ENCODE measurements around the gene ASAH2. TPM values are rescaled to one million over a fixed set of nuclear protein-coding genes. Genes with fewer than 3 reads are reported as not detected.

The ASAH2 gene
- total RNA-seq, 1 experiment from 2014 or later, result 7.4 TPM

- no peak for DNase-seq (ENCODE audit: unreplicated experiment)
- no peak overlapping the region for H3K27ac Mint-ChIP-seq (ENCODE audit: low read depth, unreplicated experiment)
- intact Hi-C loops (cut with micrococcal nuclease), result no loop called here
- POLR2A ChIA-PET, result no interaction called here
- no peaks in the 10 kb centered on the region for H3K9me3 Mint-ChIP-seq (ENCODE audit: unreplicated experiment)
- CTCF ChIA-PET, result interaction anchor here (0.6 kb wide), 1 partner anchor 12 kb away, joined by 4 read pairs; no protein-coding TSS in a partner anchor
- no peak overlapping the region for H3K4me3 Mint-ChIP-seq (ENCODE audit: unreplicated experiment)
- TF ChIP-seq CTCF (IDR thresholded peaks at IDR 0.05; ENCODE audit: unreplicated experiment), result no peak
- peaks cover 81% of the 10 kb centered on the region for H3K27me3 Mint-ChIP-seq (ENCODE audit: insufficient read depth, unreplicated experiment)
- no TSS peak for BruUV-seq (replicated peaks)
- no peaks in the 10 kb centered on the region for H3K4me1 Mint-ChIP-seq (ENCODE audit: insufficient read depth, unreplicated experiment)
- H3K36me3 Mint-ChIP-seq (ENCODE audit: insufficient read depth, unreplicated experiment), result no peaks in the 10 kb centered on the region
Measured at GRCh38 chr10:50260791-50261281, 9.5 kb upstream of the ASAH2 start.

- TF ChIP-seq CTCF (IDR thresholded peaks at IDR 0.05; ENCODE audit: unreplicated experiment), result no peak
- Mint-ChIP-seq H3K9me3 (ENCODE audit: unreplicated experiment) (no peaks in the 10 kb centered on the region), H3K4me1 (ENCODE audit: insufficient read depth, unreplicated experiment) (no peaks in the 10 kb centered on the region), H3K27me3 (ENCODE audit: insufficient read depth, unreplicated experiment) (peaks cover 62% of the 10 kb centered on the region), H3K36me3 (ENCODE audit: insufficient read depth, unreplicated experiment) (no peaks in the 10 kb centered on the region), H3K27ac (ENCODE audit: low read depth, unreplicated experiment) (no peak overlapping the region), H3K4me3 (ENCODE audit: unreplicated experiment) (no peak overlapping the region)
- intact Hi-C loops (cut with micrococcal nuclease), result no loop called here
- ChIA-PET POLR2A (no interaction called here), CTCF (interaction anchor here (0.6 kb wide), 2 partner anchors 16 to 1768 kb away, joined by 3 read pairs; no protein-coding TSS in a partner anchor)
- DNase-seq (ENCODE audit: unreplicated experiment), result no peak
- BruUV-seq (replicated peaks), result no TSS peak
Measured at GRCh38 chr10:50254479-50254878, 3.2 kb upstream of the ASAH2 start.

- DNase-seq (ENCODE audit: unreplicated experiment), result no peak
- no TSS peak for BruUV-seq (replicated peaks)
- POLR2A ChIA-PET, result interaction anchor here (0.7 to 1.1 kb wide), 2 partner anchors 46 to 1131 kb away, joined by 3 read pairs; no protein-coding TSS in a partner anchor
Measured at GRCh38 chr10:50250096-50250854, 1.0 kb downstream of the ASAH2 start.

GRCh38 chr10:50248598-50248997 lies 2.7 kb downstream of the ASAH2 start:
- POLR2A ChIA-PET, result no interaction called here
- Mint-ChIP-seq H3K4me3 (ENCODE audit: unreplicated experiment) (no peak overlapping the region), H3K36me3 (ENCODE audit: insufficient read depth, unreplicated experiment) (no peaks in the 10 kb centered on the region), H3K27me3 (ENCODE audit: insufficient read depth, unreplicated experiment) (peaks cover 37% of the 10 kb centered on the region), H3K9me3 (ENCODE audit: unreplicated experiment) (no peaks in the 10 kb centered on the region), H3K4me1 (ENCODE audit: insufficient read depth, unreplicated experiment) (no peaks in the 10 kb centered on the region), H3K27ac (ENCODE audit: low read depth, unreplicated experiment) (no peak overlapping the region)
- TF ChIP-seq CTCF (IDR thresholded peaks at IDR 0.05; ENCODE audit: unreplicated experiment), result no peak
- CTCF ChIA-PET, result no interaction called here
- no peak for DNase-seq (ENCODE audit: unreplicated experiment)
- no TSS peak for BruUV-seq (replicated peaks)
- intact Hi-C loops (cut with micrococcal nuclease), result no loop called here

More at GRCh38 chr10:50250096-50250854, 1.0 kb downstream of the ASAH2 start:
- intact Hi-C loops (cut with micrococcal nuclease), result no loop called here
- Mint-ChIP-seq H3K4me3 (ENCODE audit: unreplicated experiment) (no peak overlapping the region), H3K27me3 (ENCODE audit: insufficient read depth, unreplicated experiment) (peaks cover 37% of the 10 kb centered on the region), H3K36me3 (ENCODE audit: insufficient read depth, unreplicated experiment) (no peaks in the 10 kb centered on the region), H3K9me3 (ENCODE audit: unreplicated experiment) (no peaks in the 10 kb centered on the region), H3K27ac (ENCODE audit: low read depth, unreplicated experiment) (no peak overlapping the region), H3K4me1 (ENCODE audit: insufficient read depth, unreplicated experiment) (no peaks in the 10 kb centered on the region)
- CTCF ChIA-PET, result no interaction called here
- no peak for TF ChIP-seq CTCF (IDR thresholded peaks at IDR 0.05; ENCODE audit: unreplicated experiment)
